ENCODE data around the gene RDH11.

Gene RDH11

DNA sequence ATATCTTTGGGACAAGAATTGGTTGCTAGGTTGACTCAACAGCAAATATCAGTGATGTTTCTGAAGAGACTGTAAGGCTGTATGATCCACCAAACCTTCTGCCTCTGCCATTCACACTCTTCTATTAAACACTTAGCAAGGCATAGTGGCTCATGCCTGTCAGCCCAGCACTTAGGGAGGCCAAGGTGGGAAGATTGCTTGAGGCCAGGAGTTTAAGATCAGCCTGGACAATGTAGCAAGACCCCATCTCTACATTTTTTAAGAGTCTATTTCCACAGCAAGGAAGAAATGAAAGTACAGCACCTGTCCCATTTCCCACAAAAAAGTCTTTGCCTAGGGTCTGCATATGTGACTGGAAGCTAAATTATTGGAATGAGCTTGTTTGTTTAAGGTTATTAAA is 68.0 kb downstream of the RDH11 start:
- H3K9ac ChIP-seq (ENCODE audit: low read length) = no peak overlapping the region
- H3K27me3 ChIP-seq (ENCODE audit: control insufficient read depth in 1 of 2, insufficient read depth in 2 of 2, low read length in 2 of 2) = no peaks in the 10 kb centered on the region
- H3K36me3 ChIP-seq (ENCODE audit: insufficient read depth, low read length) = no peaks in the 10 kb centered on the region
- H3K27ac ChIP-seq (ENCODE audit: low read depth, low read length) = no peak overlapping the region
- H3K4me3 ChIP-seq (ENCODE audit: low read depth in 1 of 2, low read length in 2 of 2) = no peak overlapping the region
- peaks cover 9% of the 10 kb centered on the region for H3K4me1 ChIP-seq (ENCODE audit: insufficient read depth, low read length)
- H3K9me3 ChIP-seq (ENCODE audit: low read length) = no peaks in the 10 kb centered on the region
